ENCODE results near the gene NRARP. TPM values are rescaled to one million over a fixed set of nuclear protein-coding genes. Genes with fewer than 3 reads are reported as not detected.

The NRARP gene
- total RNA-seq, 2 experiments from 2014 or later, result 6.9 to 8.9 TPM

- Histone ChIP-seq H3K79me2 (ENCODE audit: insufficient read depth, low read depth, low read length) (no peaks in the 10 kb centered on the region), H4K20me1 (ENCODE audit: insufficient read depth, low read length) (no peaks in the 10 kb centered on the region), H3K4me2 (ENCODE audit: low read length) (no peak overlapping the region), H2AFZ (ENCODE audit: low read length) (no peak overlapping the region), H3K36me3 (ENCODE audit: insufficient read depth, low read length) (no peaks in the 10 kb centered on the region), H3K4me1 (ENCODE audit: insufficient read depth, low read length, poor library complexity, severe bottlenecking) (peaks cover 20% of the 10 kb centered on the region), H3K9me3 (ENCODE audit: low read length) (no peaks in the 10 kb centered on the region), H3K9me2 (ENCODE audit: insufficient read depth, low read length) (no peaks in the 10 kb centered on the region), H3K27ac (ENCODE audit: low read depth, low read length, poor library complexity, severe bottlenecking) (no peak overlapping the region), H3K4me3 (ENCODE audit: low read depth, low read length, poor library complexity, severe bottlenecking) (no peak overlapping the region)
- no peak for DNase-seq (ENCODE audit: low spot score)
- POLR2A ChIA-PET, result no interaction called here
- CTCF ChIA-PET (ENCODE audit: unreplicated experiment), result no interaction called here
- intact Hi-C loops (cut with micrococcal nuclease; ENCODE audit: unreplicated experiment), result no loop called here
- TF ChIP-seq CTCF (conservative IDR thresholded peaks at IDR 0.05; ENCODE audit: low read length) (no peak), EZH2phosphoT487 (IDR thresholded peaks at IDR 0.05; ENCODE audit: borderline replicate concordance, low read depth, low read length) (no peak)
- BruUV-seq (replicated peaks), result no TSS peak
Observed at GRCh38 chr9:137311986-137312851, 10.1 kb upstream of the NRARP start.

GRCh38 chr9:137311171-137311985, 9.3 kb upstream of the NRARP start:
- no peak for TF ChIP-seq CTCF (conservative IDR thresholded peaks at IDR 0.05; ENCODE audit: low read length)
- no peak for TF ChIP-seq EZH2phosphoT487 (IDR thresholded peaks at IDR 0.05; ENCODE audit: borderline replicate concordance, low read depth, low read length)
- Histone ChIP-seq H3K9me2 (ENCODE audit: insufficient read depth, low read length) (no peaks in the 10 kb centered on the region), H3K27ac (ENCODE audit: low read depth, low read length, poor library complexity, severe bottlenecking) (no peak overlapping the region), H3K4me1 (ENCODE audit: insufficient read depth, low read length, poor library complexity, severe bottlenecking) (peaks cover 19% of the 10 kb centered on the region), H3K4me3 (ENCODE audit: low read depth, low read length, poor library complexity, severe bottlenecking) (no peak overlapping the region), H2AFZ (ENCODE audit: low read length) (no peak overlapping the region), H3K9me3 (ENCODE audit: low read length) (no peaks in the 10 kb centered on the region), H3K79me2 (ENCODE audit: insufficient read depth, low read depth, low read length) (no peaks in the 10 kb centered on the region), H3K4me2 (ENCODE audit: low read length) (no peak overlapping the region), H3K36me3 (ENCODE audit: insufficient read depth, low read length) (no peaks in the 10 kb centered on the region), H4K20me1 (ENCODE audit: insufficient read depth, low read length) (no peaks in the 10 kb centered on the region)
- ChIA-PET POLR2A (no interaction called here), CTCF (ENCODE audit: unreplicated experiment) (no interaction called here)
- BruUV-seq (replicated peaks), result no TSS peak
- no peak for DNase-seq (ENCODE audit: low spot score)
- intact Hi-C loops (cut with micrococcal nuclease; ENCODE audit: unreplicated experiment), result no loop called here
